ENCODE results near the gene LPP.

Gene LPP

GRCh38 chr3:188380722-188381121 lies 226.8 kb downstream of the LPP start:
- no peak for DNase-seq

- DNase-seq = no peak
These were observed 229.8 kb downstream of the LPP start for GRCh38 chr3:188383748-188384147.

GRCh38 chr3:188385295-188385694 lies 231.3 kb downstream of the LPP start:
- DNase-seq = peak; percentile 80 to 89 (median 87)

- peak; percentile 87 to 95 (median 93) for DNase-seq
These were observed 235.9 kb downstream of the LPP start for GRCh38 chr3:188389711-188390342.

- DNase-seq = no peak
These were observed 236.4 kb downstream of the LPP start for GRCh38 chr3:188390343-188390718.

GRCh38 chr3:188390775-188391443 lies 237.0 kb downstream of the LPP start:
- DNase-seq = peak; percentile 64 to 81 (median 79)

GRCh38 chr3:188391592-188391991 lies 237.6 kb downstream of the LPP start:
- DNase-seq = peak; percentile 12 to 59 (median 35)

GRCh38 chr3:188392076-188392475 lies 238.1 kb downstream of the LPP start:
- peak; percentile 60 to 81 (median 73) for DNase-seq

GRCh38 chr3:188394623-188395022 lies 240.7 kb downstream of the LPP start:
- DNase-seq = no peak

GRCh38 chr3:188396251-188396650 lies 242.3 kb downstream of the LPP start:
- no peak for DNase-seq

GRCh38 chr3:188396900-188397299 lies 242.9 kb downstream of the LPP start:
- no peak for DNase-seq

GRCh38 chr3:188397766-188398705 lies 244.1 kb downstream of the LPP start:
- DNase-seq = no peak

- peak; percentile 48 to 67 (median 64) for DNase-seq
These were observed 246.7 kb downstream of the LPP start for GRCh38 chr3:188400494-188401243.

- no peak for DNase-seq
These were observed 247.5 kb downstream of the LPP start for GRCh38 chr3:188401244-188401993.

- no peak for DNase-seq
These were observed 248.3 kb downstream of the LPP start for GRCh38 chr3:188402229-188402628.

- no peak for DNase-seq
These were observed 249.4 kb downstream of the LPP start for GRCh38 chr3:188403404-188403803.

GRCh38 chr3:188404124-188404523 lies 250.2 kb downstream of the LPP start:
- no peak for DNase-seq

GRCh38 chr3:188404701-188405100 lies 250.7 kb downstream of the LPP start:
- DNase-seq = no peak

- DNase-seq = no peak
These were observed 253.4 kb downstream of the LPP start for GRCh38 chr3:188407158-188407880.

- no peak for DNase-seq
These were observed 254.9 kb downstream of the LPP start for GRCh38 chr3:188408831-188409230.

- DNase-seq = no peak
These were observed 257.8 kb downstream of the LPP start for GRCh38 chr3:188411750-188412149.

Data from suppressor macrophage treated with lipopolysaccharide for 1 hour (primary cell).